Suprapubic skin (tissue), 4 donors: Measurements from ENCODE around the gene MGST2.

Experiments used
- EP300 ChIP-seq: sonication (generic); formaldehyde crosslinking; IDR thresholded peaks from one replicate; pipeline ENCODE4 v1.6.1; 2017; ENCODE audit warnings: antibody characterized with exemption
- POLR2A ChIP-seq, 2 donors: fragments of 450-650 bp; IDR thresholded peaks; one replicate each; pipeline ENCODE4 v1.6.1; 2017; ENCODE audit warnings: antibody characterized with exemption in 2 of 2, mild to moderate bottlenecking in 2 of 2, moderate library complexity in 2 of 2
- POLR2AphosphoS5 ChIP-seq, 3 donors: sonication (generic); formaldehyde crosslinking; IDR thresholded peaks; one replicate each; pipeline ENCODE4 v1.6.1; 2017; ENCODE audit warnings: antibody characterized with exemption in 3 of 3
- TF ChIP-seq, protein P1 (sequence below), 2 donors: fragments of 200-600 bp in 1 of 2; fragments of 450-650 bp in 1 of 2; sonication (generic) in 1 of 2; IDR thresholded peaks; one replicate each; pipeline ENCODE4 v1.5.1; 2016 to 2019; ENCODE audit warnings: antibody characterized with exemption in 2 of 2, mild to moderate bottlenecking in 1 of 2, moderate library complexity in 1 of 2

DNA sequence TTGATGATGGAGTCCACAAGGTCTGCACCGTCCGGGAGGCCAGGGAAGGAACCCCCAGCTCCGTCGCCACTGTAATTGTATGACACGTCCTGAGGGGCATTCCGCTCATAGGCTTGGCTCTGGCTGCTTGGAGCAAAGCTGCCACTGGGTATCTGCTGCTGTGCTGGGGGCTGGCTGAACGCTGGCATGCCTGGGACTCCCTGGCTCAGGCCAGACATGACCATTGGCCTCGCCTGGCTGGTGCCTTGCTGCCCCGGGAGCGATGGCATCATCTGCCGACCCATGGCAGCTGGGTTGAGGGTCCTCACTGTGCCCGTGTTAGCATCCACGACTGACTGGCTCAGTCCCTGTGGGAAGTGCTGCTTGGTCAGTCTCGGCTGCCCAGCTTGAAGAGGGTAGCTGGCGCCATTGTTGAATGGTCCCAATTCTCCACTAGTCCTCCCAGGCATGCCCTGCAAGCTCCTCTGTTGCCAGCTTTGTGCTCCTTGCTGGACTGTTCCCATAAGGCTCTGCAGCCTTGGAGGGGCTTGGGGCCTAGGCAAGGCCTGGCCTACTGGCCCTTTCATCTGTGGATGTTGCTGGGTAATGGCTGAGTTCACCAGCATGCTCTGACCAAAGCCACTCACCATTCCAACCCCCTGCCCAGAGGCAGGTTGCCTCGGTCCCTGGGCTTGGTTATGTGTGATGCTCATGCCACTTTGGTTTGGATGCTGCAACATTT lies 53.9 kb downstream of the MGST2 start:
- TF ChIP-seq, protein P1, sequence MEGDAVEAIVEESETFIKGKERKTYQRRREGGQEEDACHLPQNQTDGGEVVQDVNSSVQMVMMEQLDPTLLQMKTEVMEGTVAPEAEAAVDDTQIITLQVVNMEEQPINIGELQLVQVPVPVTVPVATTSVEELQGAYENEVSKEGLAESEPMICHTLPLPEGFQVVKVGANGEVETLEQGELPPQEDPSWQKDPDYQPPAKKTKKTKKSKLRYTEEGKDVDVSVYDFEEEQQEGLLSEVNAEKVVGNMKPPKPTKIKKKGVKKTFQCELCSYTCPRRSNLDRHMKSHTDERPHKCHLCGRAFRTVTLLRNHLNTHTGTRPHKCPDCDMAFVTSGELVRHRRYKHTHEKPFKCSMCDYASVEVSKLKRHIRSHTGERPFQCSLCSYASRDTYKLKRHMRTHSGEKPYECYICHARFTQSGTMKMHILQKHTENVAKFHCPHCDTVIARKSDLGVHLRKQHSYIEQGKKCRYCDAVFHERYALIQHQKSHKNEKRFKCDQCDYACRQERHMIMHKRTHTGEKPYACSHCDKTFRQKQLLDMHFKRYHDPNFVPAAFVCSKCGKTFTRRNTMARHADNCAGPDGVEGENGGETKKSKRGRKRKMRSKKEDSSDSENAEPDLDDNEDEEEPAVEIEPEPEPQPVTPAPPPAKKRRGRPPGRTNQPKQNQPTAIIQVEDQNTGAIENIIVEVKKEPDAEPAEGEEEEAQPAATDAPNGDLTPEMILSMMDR (IDR thresholded peaks at IDR 0.05), result no peak
- TF ChIP-seq POLR2AphosphoS5 (IDR thresholded peaks at IDR 0.05) (no peak), POLR2A (IDR thresholded peaks at IDR 0.05) (no peak), EP300 (no peak)
